GM23338 (cell line): ENCODE measurements around the gene LGALS7. TPM values are rescaled to one million over a fixed set of nuclear protein-coding genes. Genes with fewer than 3 reads are reported as not detected.

ENCODE experiments used
- ATAC-seq: fragments of 200-7000 bp; cut with Tn5 transposase; 3 replicates; pipeline ENCODE4 v1.9.1; 2020
- DNase-seq: peaks from one replicate; pipeline ENCODE4 v3.0.0-alpha.2; 2015; ENCODE audit warnings: low spot score
- H2AFZ ChIP-seq: fragments of 200-600 bp; sonication (generic); 2 replicates; pipeline ENCODE4 v1.8.0; 2016; ENCODE audit warnings: antibody characterized with exemption, mild to moderate bottlenecking, moderate library complexity
- H3F3A ChIP-seq: fragments of 200-600 bp; sonication (generic); replicated peaks from 2 replicates; pipeline ENCODE4 v1.8.0; 2017; ENCODE audit warnings: antibody characterized with exemption, mixed run types, low read depth
- H3K27ac ChIP-seq: fragments of 200-600 bp; sonication (generic); 2 replicates; pipeline ENCODE4 v1.6.1; 2016; ENCODE audit warnings: low read depth
- H3K27me3 ChIP-seq: fragments of 200-600 bp; sonication (generic); 2 replicates; pipeline ENCODE4 v1.8.0; 2016; ENCODE audit warnings: mild to moderate bottlenecking, mixed run types, moderate library complexity; ENCODE audit not compliant: insufficient read depth
- H3K36me3 ChIP-seq: fragments of 200-600 bp; sonication (generic); 2 replicates; pipeline ENCODE4 v1.8.0; 2016; ENCODE audit warnings: mild to moderate bottlenecking; ENCODE audit not compliant: insufficient read depth
- H3K4me1 ChIP-seq: fragments of 200-600 bp; sonication (generic); 2 replicates; pipeline ENCODE4 v1.8.0; 2016; ENCODE audit warnings: mild to moderate bottlenecking, moderate library complexity; ENCODE audit not compliant: insufficient read depth
- H3K4me2 ChIP-seq: fragments of 200-600 bp; sonication (generic); 2 replicates; pipeline ENCODE4 v1.7.1; 2017; ENCODE audit warnings: mixed run types
- H3K4me3 ChIP-seq: fragments of 200-600 bp; sonication (generic); 2 replicates; pipeline ENCODE4 v1.6.1; 2016; ENCODE audit warnings: mixed run types
- H3K79me2 ChIP-seq: fragments of 200-600 bp; sonication (generic); replicated peaks from 2 replicates; pipeline ENCODE4 v1.8.0; 2017; ENCODE audit warnings: mild to moderate bottlenecking; ENCODE audit not compliant: insufficient read depth
- H3K9me2 ChIP-seq: fragments of 200-600 bp; sonication (generic); 2 replicates; pipeline ENCODE4 v1.8.0; 2017; ENCODE audit not compliant: insufficient read depth
- H4K20me1 ChIP-seq: fragments of 200-600 bp; sonication (generic); replicated peaks from 2 replicates; pipeline ENCODE4 v1.8.0; 2017; ENCODE audit warnings: mild to moderate bottlenecking; ENCODE audit not compliant: insufficient read depth
- H3K27ac Mint-ChIP-seq: 2 replicates; pipeline ENCODE4 v1.8.0; 2020; ENCODE audit warnings: inconsistent platforms, mild to moderate bottlenecking, moderate library complexity, mixed read lengths
- H3K27me3 Mint-ChIP-seq: 3 replicates; pipeline ENCODE4 v1.8.0; 2022; ENCODE audit warnings: low read depth, mild to moderate bottlenecking, moderate library complexity, mixed read lengths, inconsistent platforms; ENCODE audit not compliant: insufficient read depth, poor library complexity
- H3K36me3 Mint-ChIP-seq: 3 replicates; pipeline ENCODE4 v1.8.0; 2021; ENCODE audit warnings: low read depth, mild to moderate bottlenecking, inconsistent platforms, moderate library complexity, mixed read lengths
- H3K4me1 Mint-ChIP-seq: 3 replicates; pipeline ENCODE4 v1.8.0; 2020; ENCODE audit warnings: mild to moderate bottlenecking, inconsistent platforms, mixed read lengths
- H3K4me3 Mint-ChIP-seq: 3 replicates; pipeline ENCODE4 v1.8.0; 2021; ENCODE audit warnings: moderate library complexity, mild to moderate bottlenecking, inconsistent platforms, mixed read lengths
- H3K9me3 Mint-ChIP-seq: 3 replicates; pipeline ENCODE4 v1.8.0; 2020; ENCODE audit warnings: moderate library complexity, mild to moderate bottlenecking, inconsistent platforms, mixed read lengths
- CREB1 ChIP-seq: fragments of 250-450 bp; sonication (Bioruptor Pico); IDR thresholded peaks from 2 replicates; pipeline ENCODE4 v1.5.0; 2020; ENCODE audit warnings: low read depth, mild to moderate bottlenecking, moderate library complexity
- POLR2AphosphoS5 ChIP-seq: IDR thresholded peaks from 2 replicates; pipeline ENCODE4 v1.6.1; 2016; ENCODE audit warnings: antibody characterized with exemption, low read depth
- ZNF114 ChIP-seq: fragments of 250-450 bp; sonication (Bioruptor Pico); IDR thresholded peaks from 2 replicates; pipeline ENCODE4 v1.5.0; 2020; ENCODE audit warnings: mild to moderate bottlenecking, moderate library complexity
- polyA plus RNA-seq: library from polyadenylated mRNA; unstranded; fragments of >200 nt; fragmentation: Nextera tagmentation; extraction: Ambion mirVana; gene quantifications from 2 replicates; pipeline ENCODE4 v1.2.1, GENCODE V29; 2016
- total RNA-seq: library from RNA; depleted of rRNA; stranded (reverse); fragments of >200 nt; shearing (Covaris generic); gene quantifications from 2 replicates; pipeline ENCODE4 v1.2.3, GENCODE V29; 2014
- TF ChIP-seq, protein P1 (sequence below): fragments of 250-450 bp; sonication (Bioruptor Pico); IDR thresholded peaks from 2 replicates; pipeline ENCODE4 v1.5.0; 2020; ENCODE audit warnings: mild to moderate bottlenecking, moderate library complexity
- TF ChIP-seq, protein P2 (sequence below): IDR thresholded peaks from one replicate; pipeline ENCODE4 v1.6.1; 2018; ENCODE audit warnings: antibody characterized with exemption; ENCODE audit not compliant: unreplicated experiment
- TF ChIP-seq, protein P3 (sequence below), 2 experiments: fragments of 200-600 bp in 1 of 2; sonication (generic) in 1 of 2; conservative IDR thresholded peaks; 2 replicates each; pipeline versions ENCODE4 v1.5.1 to v1.6.1; 2016 to 2017; ENCODE audit warnings: antibody characterized with exemption in 2 of 2, low read depth in 2 of 2, mild to moderate bottlenecking in 2 of 2, moderate library complexity in 1 of 2

LGALS7 gene
- total and polyA plus RNA-seq, 2 experiments from 2014 or later: 1.6 TPM; not detected in 1

DNA sequence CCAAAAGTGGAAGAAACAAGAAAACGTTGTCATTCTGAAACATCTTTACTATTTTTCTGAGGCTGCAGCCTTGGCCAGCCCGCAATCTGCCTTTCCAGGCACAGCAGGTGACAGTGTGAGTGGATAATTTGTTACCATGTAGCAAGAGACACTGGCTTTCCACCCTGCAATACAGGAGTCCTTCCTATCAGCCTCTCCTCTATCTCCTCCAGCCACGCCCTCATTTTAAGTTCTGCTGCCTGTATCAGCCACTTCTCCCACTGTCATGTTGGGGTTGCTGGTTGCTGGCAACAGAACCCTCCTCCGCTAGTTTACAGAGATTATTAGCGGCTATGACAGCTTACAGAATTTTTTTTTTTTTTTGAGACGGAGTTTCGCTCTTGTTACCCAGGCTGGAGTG lies 7.7 kb upstream of the LGALS7 start:
- Histone ChIP-seq H3K4me3 (no peak overlapping the region), H3K4me2 (no peak overlapping the region), H3F3A (0 out of 2 replicates have a peak, but pooled peaks cover 2% of the 10 kb centered on the region), H3K27me3 (no peaks in the 10 kb centered on the region), H4K20me1 (no peaks in the 10 kb centered on the region), H3K79me2 (no peaks in the 10 kb centered on the region), H3K9me2 (no peaks in the 10 kb centered on the region), H3K4me1 (no peaks in the 10 kb centered on the region), H3K27ac (no peak overlapping the region), H3K36me3 (no peaks in the 10 kb centered on the region), H2AFZ (no peak overlapping the region)
- no peaks in the 10 kb centered on the region for H3K9me3 Mint-ChIP-seq
- H3K27ac Mint-ChIP-seq: no peak overlapping the region
- no peak overlapping the region for H3K4me3 Mint-ChIP-seq
- no peaks in the 10 kb centered on the region for H3K4me1 Mint-ChIP-seq
- no peak for DNase-seq
- no peak for TF ChIP-seq ZNF114 (CRISPR knock-in tag)
- no peak for TF ChIP-seq POLR2AphosphoS5
- TF ChIP-seq, protein P1, sequence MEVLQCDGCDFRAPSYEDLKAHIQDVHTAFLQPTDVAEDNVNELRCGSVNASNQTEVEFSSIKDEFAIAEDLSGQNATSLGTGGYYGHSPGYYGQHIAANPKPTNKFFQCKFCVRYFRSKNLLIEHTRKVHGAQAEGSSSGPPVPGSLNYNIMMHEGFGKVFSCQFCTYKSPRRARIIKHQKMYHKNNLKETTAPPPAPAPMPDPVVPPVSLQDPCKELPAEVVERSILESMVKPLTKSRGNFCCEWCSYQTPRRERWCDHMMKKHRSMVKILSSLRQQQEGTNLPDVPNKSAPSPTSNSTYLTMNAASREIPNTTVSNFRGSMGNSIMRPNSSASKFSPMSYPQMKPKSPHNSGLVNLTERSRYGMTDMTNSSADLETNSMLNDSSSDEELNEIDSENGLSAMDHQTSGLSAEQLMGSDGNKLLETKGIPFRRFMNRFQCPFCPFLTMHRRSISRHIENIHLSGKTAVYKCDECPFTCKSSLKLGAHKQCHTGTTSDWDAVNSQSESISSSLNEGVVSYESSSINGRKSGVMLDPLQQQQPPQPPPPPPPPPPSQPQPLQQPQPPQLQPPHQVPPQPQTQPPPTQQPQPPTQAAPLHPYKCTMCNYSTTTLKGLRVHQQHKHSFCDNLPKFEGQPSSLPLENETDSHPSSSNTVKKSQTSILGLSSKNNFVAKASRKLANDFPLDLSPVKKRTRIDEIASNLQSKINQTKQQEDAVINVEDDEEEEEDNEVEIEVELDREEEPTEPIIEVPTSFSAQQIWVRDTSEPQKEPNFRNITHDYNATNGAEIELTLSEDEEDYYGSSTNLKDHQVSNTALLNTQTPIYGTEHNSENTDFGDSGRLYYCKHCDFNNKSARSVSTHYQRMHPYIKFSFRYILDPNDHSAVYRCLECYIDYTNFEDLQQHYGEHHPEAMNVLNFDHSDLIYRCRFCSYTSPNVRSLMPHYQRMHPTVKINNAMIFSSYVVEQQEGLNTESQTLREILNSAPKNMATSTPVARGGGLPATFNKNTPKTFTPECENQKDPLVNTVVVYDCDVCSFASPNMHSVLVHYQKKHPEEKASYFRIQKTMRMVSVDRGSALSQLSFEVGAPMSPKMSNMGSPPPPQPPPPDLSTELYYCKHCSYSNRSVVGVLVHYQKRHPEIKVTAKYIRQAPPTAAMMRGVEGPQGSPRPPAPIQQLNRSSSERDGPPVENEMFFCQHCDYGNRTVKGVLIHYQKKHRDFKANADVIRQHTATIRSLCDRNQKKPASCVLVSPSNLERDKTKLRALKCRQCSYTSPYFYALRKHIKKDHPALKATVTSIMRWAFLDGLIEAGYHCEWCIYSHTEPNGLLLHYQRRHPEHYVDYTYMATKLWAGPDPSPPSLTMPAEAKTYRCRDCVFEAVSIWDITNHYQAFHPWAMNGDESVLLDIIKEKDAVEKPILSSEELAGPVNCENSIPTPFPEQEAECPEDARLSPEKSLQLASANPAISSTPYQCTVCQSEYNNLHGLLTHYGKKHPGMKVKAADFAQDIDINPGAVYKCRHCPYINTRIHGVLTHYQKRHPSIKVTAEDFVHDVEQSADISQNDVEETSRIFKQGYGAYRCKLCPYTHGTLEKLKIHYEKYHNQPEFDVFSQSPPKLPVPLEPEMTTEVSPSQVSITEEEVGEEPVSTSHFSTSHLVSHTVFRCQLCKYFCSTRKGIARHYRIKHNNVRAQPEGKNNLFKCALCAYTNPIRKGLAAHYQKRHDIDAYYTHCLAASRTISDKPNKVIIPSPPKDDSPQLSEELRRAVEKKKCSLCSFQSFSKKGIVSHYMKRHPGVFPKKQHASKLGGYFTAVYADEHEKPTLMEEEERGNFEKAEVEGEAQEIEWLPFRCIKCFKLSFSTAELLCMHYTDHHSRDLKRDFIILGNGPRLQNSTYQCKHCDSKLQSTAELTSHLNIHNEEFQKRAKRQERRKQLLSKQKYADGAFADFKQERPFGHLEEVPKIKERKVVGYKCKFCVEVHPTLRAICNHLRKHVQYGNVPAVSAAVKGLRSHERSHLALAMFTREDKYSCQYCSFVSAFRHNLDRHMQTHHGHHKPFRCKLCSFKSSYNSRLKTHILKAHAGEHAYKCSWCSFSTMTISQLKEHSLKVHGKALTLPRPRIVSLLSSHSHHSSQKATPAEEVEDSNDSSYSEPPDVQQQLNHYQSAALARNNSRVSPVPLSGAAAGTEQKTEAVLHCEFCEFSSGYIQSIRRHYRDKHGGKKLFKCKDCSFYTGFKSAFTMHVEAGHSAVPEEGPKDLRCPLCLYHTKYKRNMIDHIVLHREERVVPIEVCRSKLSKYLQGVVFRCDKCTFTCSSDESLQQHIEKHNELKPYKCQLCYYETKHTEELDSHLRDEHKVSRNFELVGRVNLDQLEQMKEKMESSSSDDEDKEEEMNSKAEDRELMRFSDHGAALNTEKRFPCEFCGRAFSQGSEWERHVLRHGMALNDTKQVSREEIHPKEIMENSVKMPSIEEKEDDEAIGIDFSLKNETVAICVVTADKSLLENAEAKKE: no peak
- TF ChIP-seq CREB1 (CRISPR knock-in tag): no peak
- TF ChIP-seq, protein P2, sequence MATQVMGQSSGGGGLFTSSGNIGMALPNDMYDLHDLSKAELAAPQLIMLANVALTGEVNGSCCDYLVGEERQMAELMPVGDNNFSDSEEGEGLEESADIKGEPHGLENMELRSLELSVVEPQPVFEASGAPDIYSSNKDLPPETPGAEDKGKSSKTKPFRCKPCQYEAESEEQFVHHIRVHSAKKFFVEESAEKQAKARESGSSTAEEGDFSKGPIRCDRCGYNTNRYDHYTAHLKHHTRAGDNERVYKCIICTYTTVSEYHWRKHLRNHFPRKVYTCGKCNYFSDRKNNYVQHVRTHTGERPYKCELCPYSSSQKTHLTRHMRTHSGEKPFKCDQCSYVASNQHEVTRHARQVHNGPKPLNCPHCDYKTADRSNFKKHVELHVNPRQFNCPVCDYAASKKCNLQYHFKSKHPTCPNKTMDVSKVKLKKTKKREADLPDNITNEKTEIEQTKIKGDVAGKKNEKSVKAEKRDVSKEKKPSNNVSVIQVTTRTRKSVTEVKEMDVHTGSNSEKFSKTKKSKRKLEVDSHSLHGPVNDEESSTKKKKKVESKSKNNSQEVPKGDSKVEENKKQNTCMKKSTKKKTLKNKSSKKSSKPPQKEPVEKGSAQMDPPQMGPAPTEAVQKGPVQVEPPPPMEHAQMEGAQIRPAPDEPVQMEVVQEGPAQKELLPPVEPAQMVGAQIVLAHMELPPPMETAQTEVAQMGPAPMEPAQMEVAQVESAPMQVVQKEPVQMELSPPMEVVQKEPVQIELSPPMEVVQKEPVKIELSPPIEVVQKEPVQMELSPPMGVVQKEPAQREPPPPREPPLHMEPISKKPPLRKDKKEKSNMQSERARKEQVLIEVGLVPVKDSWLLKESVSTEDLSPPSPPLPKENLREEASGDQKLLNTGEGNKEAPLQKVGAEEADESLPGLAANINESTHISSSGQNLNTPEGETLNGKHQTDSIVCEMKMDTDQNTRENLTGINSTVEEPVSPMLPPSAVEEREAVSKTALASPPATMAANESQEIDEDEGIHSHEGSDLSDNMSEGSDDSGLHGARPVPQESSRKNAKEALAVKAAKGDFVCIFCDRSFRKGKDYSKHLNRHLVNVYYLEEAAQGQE: no peak
- TF ChIP-seq, protein P3, sequence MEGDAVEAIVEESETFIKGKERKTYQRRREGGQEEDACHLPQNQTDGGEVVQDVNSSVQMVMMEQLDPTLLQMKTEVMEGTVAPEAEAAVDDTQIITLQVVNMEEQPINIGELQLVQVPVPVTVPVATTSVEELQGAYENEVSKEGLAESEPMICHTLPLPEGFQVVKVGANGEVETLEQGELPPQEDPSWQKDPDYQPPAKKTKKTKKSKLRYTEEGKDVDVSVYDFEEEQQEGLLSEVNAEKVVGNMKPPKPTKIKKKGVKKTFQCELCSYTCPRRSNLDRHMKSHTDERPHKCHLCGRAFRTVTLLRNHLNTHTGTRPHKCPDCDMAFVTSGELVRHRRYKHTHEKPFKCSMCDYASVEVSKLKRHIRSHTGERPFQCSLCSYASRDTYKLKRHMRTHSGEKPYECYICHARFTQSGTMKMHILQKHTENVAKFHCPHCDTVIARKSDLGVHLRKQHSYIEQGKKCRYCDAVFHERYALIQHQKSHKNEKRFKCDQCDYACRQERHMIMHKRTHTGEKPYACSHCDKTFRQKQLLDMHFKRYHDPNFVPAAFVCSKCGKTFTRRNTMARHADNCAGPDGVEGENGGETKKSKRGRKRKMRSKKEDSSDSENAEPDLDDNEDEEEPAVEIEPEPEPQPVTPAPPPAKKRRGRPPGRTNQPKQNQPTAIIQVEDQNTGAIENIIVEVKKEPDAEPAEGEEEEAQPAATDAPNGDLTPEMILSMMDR (conservative IDR thresholded peaks at IDR 0.05; ENCODE audit: low read depth in 2 of 2): no peak
- peaks cover 7% of the 10 kb centered on the region for H3K27me3 Mint-ChIP-seq
- H3K36me3 Mint-ChIP-seq: no peaks in the 10 kb centered on the region
- no peak for ATAC-seq
